ENCODE data around the gene SMG5. TPM values are rescaled to one million over a fixed set of nuclear protein-coding genes. Genes with fewer than 3 reads are reported as not detected.

The SMG5 gene
- total RNA-seq, 1 experiment from 2014 or later = 109 TPM

DNA sequence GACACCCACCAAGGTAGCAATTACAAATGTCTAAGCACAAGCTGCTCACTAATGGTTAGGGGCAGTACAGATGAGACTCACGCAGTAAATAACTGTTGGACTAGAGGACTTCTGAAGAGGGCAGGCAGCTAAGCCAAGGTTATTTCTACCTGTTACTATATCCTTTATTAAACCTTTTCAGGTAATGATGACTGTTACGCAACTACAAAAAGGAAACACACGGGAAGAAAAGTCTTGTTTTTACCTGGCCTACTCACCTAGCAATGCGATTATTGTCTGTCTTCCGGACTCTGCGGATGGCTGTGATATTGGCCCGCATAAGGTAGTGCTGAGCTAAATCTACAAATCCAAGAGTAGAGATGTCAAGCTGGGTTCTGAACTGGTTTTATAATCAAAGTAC lies 34.3 kb upstream of the SMG5 start:
- Mint-ChIP-seq H3K4me1 (no peaks in the 10 kb centered on the region), H3K27me3 (ENCODE audit: low read depth) (no peaks in the 10 kb centered on the region), H3K9me3 (no peaks in the 10 kb centered on the region), H3K36me3 (peaks cover 92% of the 10 kb centered on the region), H3K27ac (no peak overlapping the region), H3K4me3 (no peak overlapping the region)
- ATAC-seq (no peak), DNase-seq (ENCODE audit: low spot score) (no peak)
- ChIA-PET POLR2A (interaction anchor here (0.7 kb wide), 1 partner anchor 257 kb away, joined by 3 read pairs; no protein-coding TSS in a partner anchor), CTCF (interaction anchor here (2.0 kb wide), 1 partner anchor 42 kb away, joined by 5 read pairs; no protein-coding TSS in a partner anchor)
- TF ChIP-seq, protein P1, sequence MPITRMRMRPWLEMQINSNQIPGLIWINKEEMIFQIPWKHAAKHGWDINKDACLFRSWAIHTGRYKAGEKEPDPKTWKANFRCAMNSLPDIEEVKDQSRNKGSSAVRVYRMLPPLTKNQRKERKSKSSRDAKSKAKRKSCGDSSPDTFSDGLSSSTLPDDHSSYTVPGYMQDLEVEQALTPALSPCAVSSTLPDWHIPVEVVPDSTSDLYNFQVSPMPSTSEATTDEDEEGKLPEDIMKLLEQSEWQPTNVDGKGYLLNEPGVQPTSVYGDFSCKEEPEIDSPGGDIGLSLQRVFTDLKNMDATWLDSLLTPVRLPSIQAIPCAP (CRISPR knock-in tag; IDR thresholded peaks at IDR 0.05) = no peak
- TF ChIP-seq NFYB (CRISPR knock-in tag; conservative IDR thresholded peaks at IDR 0.05; ENCODE audit: low read depth) (no peak), SMAD3 (CRISPR knock-in tag; IDR thresholded peaks at IDR 0.05; ENCODE audit: borderline replicate concordance) (no peak), OVOL2 (CRISPR knock-in tag; IDR thresholded peaks at IDR 0.05; ENCODE audit: borderline replicate concordance) (no peak), TCF7 (CRISPR knock-in tag; IDR thresholded peaks at IDR 0.05; ENCODE audit: low read depth) (no peak), ZNF671 (CRISPR knock-in tag; IDR thresholded peaks at IDR 0.05) (no peak), HMGA2 (CRISPR knock-in tag; IDR thresholded peaks at IDR 0.05) (no peak)

DNA sequence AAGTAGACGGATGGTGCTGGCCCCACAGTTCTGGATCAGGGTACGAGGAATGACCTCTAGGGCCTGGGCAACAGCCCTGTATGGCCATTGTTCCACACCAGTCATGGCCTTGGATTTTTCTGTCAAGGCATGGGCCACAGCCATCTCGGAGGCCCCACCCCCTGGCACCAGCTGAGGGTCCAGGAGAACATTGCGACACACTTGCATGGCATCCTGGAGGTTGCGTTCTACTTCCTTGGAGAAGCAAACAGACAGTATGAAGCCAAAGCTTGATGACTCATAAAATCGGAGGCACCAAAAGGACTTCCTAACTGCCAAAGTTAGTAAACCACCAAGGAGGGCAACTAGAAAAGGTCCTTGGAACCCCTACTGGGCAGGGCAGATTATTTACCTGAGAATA lies 28.3 kb upstream of the SMG5 start:
- Mint-ChIP-seq H3K27ac (no peak overlapping the region), H3K9me3 (no peaks in the 10 kb centered on the region), H3K36me3 (peaks cover 82% of the 10 kb centered on the region), H3K4me3 (no peak overlapping the region), H3K4me1 (no peaks in the 10 kb centered on the region), H3K27me3 (ENCODE audit: low read depth) (no peaks in the 10 kb centered on the region)
- DNase-seq (ENCODE audit: low spot score) (no peak), ATAC-seq (no peak)
- CTCF ChIA-PET = no interaction called here
- POLR2A ChIA-PET = interaction anchor here (1.7 kb wide), 1 partner anchor 28 kb away, joined by 5 read pairs; the partner anchor contains the start of gene SMG5
- TF ChIP-seq CREB1 (CRISPR knock-in tag; IDR thresholded peaks at IDR 0.05) = no peak

DNA sequence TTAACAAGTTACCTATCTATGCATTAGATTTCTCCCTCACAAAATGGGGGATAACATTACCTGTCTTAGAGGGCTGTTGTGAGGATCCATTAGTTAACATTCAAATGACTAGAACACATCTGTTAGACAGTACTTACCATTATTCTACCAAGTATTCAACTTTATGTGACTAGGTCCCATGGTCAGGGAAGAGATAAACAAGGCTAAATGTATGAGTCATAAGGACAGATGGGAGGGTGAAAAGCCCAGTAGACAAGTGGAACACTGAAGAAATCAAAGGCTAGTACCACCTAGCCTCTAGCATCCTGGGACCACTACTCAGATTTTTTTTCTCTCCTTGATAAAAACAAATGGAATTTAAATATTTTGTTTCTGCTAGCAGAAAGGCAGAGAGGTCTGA lies 25.5 kb upstream of the SMG5 start:
- H3K4me3 Mint-ChIP-seq = no peak overlapping the region
- no peaks in the 10 kb centered on the region for H3K4me1 Mint-ChIP-seq
- H3K9me3 Mint-ChIP-seq = no peaks in the 10 kb centered on the region
- no peak for TF ChIP-seq TEAD1 (CRISPR knock-in tag; IDR thresholded peaks at IDR 0.05)
- TF ChIP-seq IRF2 (CRISPR knock-in tag; IDR thresholded peaks at IDR 0.05; ENCODE audit: borderline replicate concordance, low read depth) = no peak
- TF ChIP-seq, protein P2, sequence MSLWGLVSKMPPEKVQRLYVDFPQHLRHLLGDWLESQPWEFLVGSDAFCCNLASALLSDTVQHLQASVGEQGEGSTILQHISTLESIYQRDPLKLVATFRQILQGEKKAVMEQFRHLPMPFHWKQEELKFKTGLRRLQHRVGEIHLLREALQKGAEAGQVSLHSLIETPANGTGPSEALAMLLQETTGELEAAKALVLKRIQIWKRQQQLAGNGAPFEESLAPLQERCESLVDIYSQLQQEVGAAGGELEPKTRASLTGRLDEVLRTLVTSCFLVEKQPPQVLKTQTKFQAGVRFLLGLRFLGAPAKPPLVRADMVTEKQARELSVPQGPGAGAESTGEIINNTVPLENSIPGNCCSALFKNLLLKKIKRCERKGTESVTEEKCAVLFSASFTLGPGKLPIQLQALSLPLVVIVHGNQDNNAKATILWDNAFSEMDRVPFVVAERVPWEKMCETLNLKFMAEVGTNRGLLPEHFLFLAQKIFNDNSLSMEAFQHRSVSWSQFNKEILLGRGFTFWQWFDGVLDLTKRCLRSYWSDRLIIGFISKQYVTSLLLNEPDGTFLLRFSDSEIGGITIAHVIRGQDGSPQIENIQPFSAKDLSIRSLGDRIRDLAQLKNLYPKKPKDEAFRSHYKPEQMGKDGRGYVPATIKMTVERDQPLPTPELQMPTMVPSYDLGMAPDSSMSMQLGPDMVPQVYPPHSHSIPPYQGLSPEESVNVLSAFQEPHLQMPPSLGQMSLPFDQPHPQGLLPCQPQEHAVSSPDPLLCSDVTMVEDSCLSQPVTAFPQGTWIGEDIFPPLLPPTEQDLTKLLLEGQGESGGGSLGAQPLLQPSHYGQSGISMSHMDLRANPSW (CRISPR knock-in tag; conservative IDR thresholded peaks at IDR 0.05; ENCODE audit: low read depth) = no peak
- no peak for TF ChIP-seq KAT7 (CRISPR knock-in tag; IDR thresholded peaks at IDR 0.05; ENCODE audit: borderline replicate concordance)
- TF ChIP-seq, protein P3, sequence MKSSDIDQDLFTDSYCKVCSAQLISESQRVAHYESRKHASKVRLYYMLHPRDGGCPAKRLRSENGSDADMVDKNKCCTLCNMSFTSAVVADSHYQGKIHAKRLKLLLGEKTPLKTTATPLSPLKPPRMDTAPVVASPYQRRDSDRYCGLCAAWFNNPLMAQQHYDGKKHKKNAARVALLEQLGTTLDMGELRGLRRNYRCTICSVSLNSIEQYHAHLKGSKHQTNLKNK (CRISPR knock-in tag; IDR thresholded peaks at IDR 0.05) = no peak
- TF ChIP-seq FOXK1 (CRISPR knock-in tag; IDR thresholded peaks at IDR 0.05) = no peak
- TF ChIP-seq, protein P4, sequence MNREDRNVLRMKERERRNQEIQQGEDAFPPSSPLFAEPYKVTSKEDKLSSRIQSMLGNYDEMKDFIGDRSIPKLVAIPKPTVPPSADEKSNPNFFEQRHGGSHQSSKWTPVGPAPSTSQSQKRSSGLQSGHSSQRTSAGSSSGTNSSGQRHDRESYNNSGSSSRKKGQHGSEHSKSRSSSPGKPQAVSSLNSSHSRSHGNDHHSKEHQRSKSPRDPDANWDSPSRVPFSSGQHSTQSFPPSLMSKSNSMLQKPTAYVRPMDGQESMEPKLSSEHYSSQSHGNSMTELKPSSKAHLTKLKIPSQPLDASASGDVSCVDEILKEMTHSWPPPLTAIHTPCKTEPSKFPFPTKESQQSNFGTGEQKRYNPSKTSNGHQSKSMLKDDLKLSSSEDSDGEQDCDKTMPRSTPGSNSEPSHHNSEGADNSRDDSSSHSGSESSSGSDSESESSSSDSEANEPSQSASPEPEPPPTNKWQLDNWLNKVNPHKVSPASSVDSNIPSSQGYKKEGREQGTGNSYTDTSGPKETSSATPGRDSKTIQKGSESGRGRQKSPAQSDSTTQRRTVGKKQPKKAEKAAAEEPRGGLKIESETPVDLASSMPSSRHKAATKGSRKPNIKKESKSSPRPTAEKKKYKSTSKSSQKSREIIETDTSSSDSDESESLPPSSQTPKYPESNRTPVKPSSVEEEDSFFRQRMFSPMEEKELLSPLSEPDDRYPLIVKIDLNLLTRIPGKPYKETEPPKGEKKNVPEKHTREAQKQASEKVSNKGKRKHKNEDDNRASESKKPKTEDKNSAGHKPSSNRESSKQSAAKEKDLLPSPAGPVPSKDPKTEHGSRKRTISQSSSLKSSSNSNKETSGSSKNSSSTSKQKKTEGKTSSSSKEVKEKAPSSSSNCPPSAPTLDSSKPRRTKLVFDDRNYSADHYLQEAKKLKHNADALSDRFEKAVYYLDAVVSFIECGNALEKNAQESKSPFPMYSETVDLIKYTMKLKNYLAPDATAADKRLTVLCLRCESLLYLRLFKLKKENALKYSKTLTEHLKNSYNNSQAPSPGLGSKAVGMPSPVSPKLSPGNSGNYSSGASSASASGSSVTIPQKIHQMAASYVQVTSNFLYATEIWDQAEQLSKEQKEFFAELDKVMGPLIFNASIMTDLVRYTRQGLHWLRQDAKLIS (CRISPR knock-in tag; IDR thresholded peaks at IDR 0.05; ENCODE audit: borderline replicate concordance) = no peak
- no peak for TF ChIP-seq SMAD4 (CRISPR knock-in tag; IDR thresholded peaks at IDR 0.05)
- TF ChIP-seq, protein P5, sequence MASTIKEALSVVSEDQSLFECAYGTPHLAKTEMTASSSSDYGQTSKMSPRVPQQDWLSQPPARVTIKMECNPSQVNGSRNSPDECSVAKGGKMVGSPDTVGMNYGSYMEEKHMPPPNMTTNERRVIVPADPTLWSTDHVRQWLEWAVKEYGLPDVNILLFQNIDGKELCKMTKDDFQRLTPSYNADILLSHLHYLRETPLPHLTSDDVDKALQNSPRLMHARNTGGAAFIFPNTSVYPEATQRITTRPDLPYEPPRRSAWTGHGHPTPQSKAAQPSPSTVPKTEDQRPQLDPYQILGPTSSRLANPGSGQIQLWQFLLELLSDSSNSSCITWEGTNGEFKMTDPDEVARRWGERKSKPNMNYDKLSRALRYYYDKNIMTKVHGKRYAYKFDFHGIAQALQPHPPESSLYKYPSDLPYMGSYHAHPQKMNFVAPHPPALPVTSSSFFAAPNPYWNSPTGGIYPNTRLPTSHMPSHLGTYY (CRISPR knock-in tag; IDR thresholded peaks at IDR 0.05) = no peak
- TF ChIP-seq, protein P6, sequence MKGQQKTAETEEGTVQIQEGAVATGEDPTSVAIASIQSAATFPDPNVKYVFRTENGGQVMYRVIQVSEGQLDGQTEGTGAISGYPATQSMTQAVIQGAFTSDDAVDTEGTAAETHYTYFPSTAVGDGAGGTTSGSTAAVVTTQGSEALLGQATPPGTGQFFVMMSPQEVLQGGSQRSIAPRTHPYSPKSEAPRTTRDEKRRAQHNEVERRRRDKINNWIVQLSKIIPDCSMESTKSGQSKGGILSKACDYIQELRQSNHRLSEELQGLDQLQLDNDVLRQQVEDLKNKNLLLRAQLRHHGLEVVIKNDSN (CRISPR knock-in tag; IDR thresholded peaks at IDR 0.05) = no peak
- TF ChIP-seq, protein P7, sequence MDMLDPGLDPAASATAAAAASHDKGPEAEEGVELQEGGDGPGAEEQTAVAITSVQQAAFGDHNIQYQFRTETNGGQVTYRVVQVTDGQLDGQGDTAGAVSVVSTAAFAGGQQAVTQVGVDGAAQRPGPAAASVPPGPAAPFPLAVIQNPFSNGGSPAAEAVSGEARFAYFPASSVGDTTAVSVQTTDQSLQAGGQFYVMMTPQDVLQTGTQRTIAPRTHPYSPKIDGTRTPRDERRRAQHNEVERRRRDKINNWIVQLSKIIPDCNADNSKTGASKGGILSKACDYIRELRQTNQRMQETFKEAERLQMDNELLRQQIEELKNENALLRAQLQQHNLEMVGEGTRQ (CRISPR knock-in tag; IDR thresholded peaks at IDR 0.05) = no peak
- no peak for TF ChIP-seq ZNF121 (CRISPR knock-in tag; IDR thresholded peaks at IDR 0.05)
- TF ChIP-seq, protein P8, sequence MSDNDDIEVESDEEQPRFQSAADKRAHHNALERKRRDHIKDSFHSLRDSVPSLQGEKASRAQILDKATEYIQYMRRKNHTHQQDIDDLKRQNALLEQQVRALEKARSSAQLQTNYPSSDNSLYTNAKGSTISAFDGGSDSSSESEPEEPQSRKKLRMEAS (CRISPR knock-in tag; IDR thresholded peaks at IDR 0.05) = no peak
- no peak for TF ChIP-seq ELF4 (CRISPR knock-in tag; IDR thresholded peaks at IDR 0.05; ENCODE audit: low read depth)
- ATAC-seq (no peak), DNase-seq (ENCODE audit: low spot score) (no peak)
- ChIA-PET CTCF (no interaction called here), POLR2A (interaction anchor here (0.8 kb wide), 1 partner anchor 26 kb away, joined by 3 read pairs; no protein-coding TSS in a partner anchor)
- H3K36me3 Mint-ChIP-seq = peaks cover 59% of the 10 kb centered on the region
- no peaks in the 10 kb centered on the region for H3K27me3 Mint-ChIP-seq (ENCODE audit: low read depth)
- H3K27ac Mint-ChIP-seq = no peak overlapping the region

Data from WTC11 (cell line).